ENCODE results near the gene CDKN2B-AS1. TPM values are rescaled to one million over a fixed set of nuclear protein-coding genes. Genes with fewer than 3 reads are reported as not detected.

CDKN2B-AS1 gene
- polyA plus RNA-seq, 2 of the 4 experiments (the other 2 are of a cell fraction) = not detected

GRCh38 chr9:22131817-22132216 lies 137.2 kb downstream of the CDKN2B-AS1 start:
- CTCF ChIA-PET = interaction anchor here (1.2 to 2.7 kb wide), 2 partner anchors 112 to 319 kb away, joined by 3 to 10 read pairs; no protein-coding TSS in a partner anchor

GRCh38 chr9:22134390-22134789 lies 139.8 kb downstream of the CDKN2B-AS1 start:
- POLR2A ChIA-PET = no interaction called here
- no peak overlapping the region for H3K4me3 ChIP-seq
- DNase-seq (ENCODE audit: low read depth in 1 of 2, low spot score in 1 of 2) (no peak), ATAC-seq (no peak), FAIRE-seq (no peak)
- H3K27ac ChIP-seq = peak overlapping the region in 1 of 2 experiments; percentile 1; a peak in 2 of 6 replicates
- no peak overlapping the region for H3K4me2 ChIP-seq
- H3K4me1 ChIP-seq = peaks cover 33% of the 10 kb centered on the region
- CTCF ChIA-PET = interaction anchor here (0.7 to 1.8 kb wide), 4 partner anchors 10 to 321 kb away, joined by 3 to 6 read pairs (median 4); no protein-coding TSS in a partner anchor
- H3K9me3 ChIP-seq = no peaks in the 10 kb centered on the region
- WGBS (ENCODE audit: missing lambda C conversion rate) = 95% methylated on average over 2 of the region's 2 CpGs
- TF ChIP-seq MAX (IDR thresholded peaks at IDR 0.05) = no peak
- TF ChIP-seq REST (IDR thresholded peaks at IDR 0.05) = no peak
- no peak for TF ChIP-seq HDAC2 (IDR thresholded peaks at IDR 0.05)
- TF ChIP-seq FOSL2 (IDR thresholded peaks at IDR 0.05) = no peak
- no peak for TF ChIP-seq FOSL2 (CRISPR knock-in tag; IDR thresholded peaks at IDR 0.05)
- no peak for TF ChIP-seq BCL3 (IDR thresholded peaks at IDR 0.05)
- no peak for TF ChIP-seq MYC (IDR thresholded peaks at IDR 0.05; ENCODE audit: borderline replicate concordance, low read length)
- TF ChIP-seq ZC3H11A (IDR thresholded peaks at IDR 0.05) = no peak
- no peak for TF ChIP-seq EHF (CRISPR knock-in tag; IDR thresholded peaks at IDR 0.05)
- no peak for TF ChIP-seq RCOR1 (IDR thresholded peaks at IDR 0.05; ENCODE audit: low read depth, low read length)
- no peak for TF ChIP-seq KDM5A (IDR thresholded peaks at IDR 0.05)

More at GRCh38 chr9:22131817-22132216, 137.2 kb downstream of the CDKN2B-AS1 start:
- Histone ChIP-seq H3K4me1 (peaks cover 53% of the 10 kb centered on the region), H3K4me3 (no peak overlapping the region), H3K27ac (no peak overlapping the region), H3K4me2 (no peak overlapping the region), H3K9me3 (no peaks in the 10 kb centered on the region)
- DNase-seq (ENCODE audit: low read depth in 1 of 2, low spot score in 1 of 2) (no peak), FAIRE-seq (no peak), ATAC-seq (no peak)
- no peak for TF ChIP-seq HEYL (CRISPR knock-in tag; IDR thresholded peaks at IDR 0.05)
- TF ChIP-seq RCOR1 (IDR thresholded peaks at IDR 0.05; ENCODE audit: low read depth, low read length) = no peak
- TF ChIP-seq CTCF (IDR thresholded peaks at IDR 0.05) = no peak
- TF ChIP-seq EP300 (IDR thresholded peaks at IDR 0.05) = no peak
- no peak for TF ChIP-seq REST (IDR thresholded peaks at IDR 0.05)
- no peak for TF ChIP-seq CHD2 (IDR thresholded peaks at IDR 0.05; ENCODE audit: low read length, partially characterized antibody)
- no peak for TF ChIP-seq E2F6 (IDR thresholded peaks at IDR 0.05; ENCODE audit: borderline replicate concordance, low read depth)
- TF ChIP-seq POLR2A (IDR thresholded peaks at IDR 0.05; ENCODE audit: low read length) = no peak
- TF ChIP-seq KDM1A (IDR thresholded peaks at IDR 0.05; ENCODE audit: low read depth) = no peak
- TF ChIP-seq JUN (IDR thresholded peaks at IDR 0.05) = no peak
- no peak for TF ChIP-seq HOXB13 (CRISPR knock-in tag; IDR thresholded peaks at IDR 0.05; ENCODE audit: low read depth)
- no peak for TF ChIP-seq HOXA7 (CRISPR knock-in tag; IDR thresholded peaks at IDR 0.05)
- TF ChIP-seq JUNB (IDR thresholded peaks at IDR 0.05) = no peak
- no peak for TF ChIP-seq FOSB (CRISPR knock-in tag; IDR thresholded peaks at IDR 0.05)
- POLR2A ChIA-PET = no interaction called here
